ENCODE measurements around the gene SLC39A12.
"Not testable (repeated sequence)": the region's sequence is repeated elsewhere in the genome, so short reads cannot be mapped to it uniquely, and the experiment has no call there.

SLC39A12 gene

GRCh38 chr10:17951868-17952371 is at the start of gene SLC39A12:
Gene SLC39A12, plus strand, starts transcription at chr10:17951918. Its CDS starts 1,359 bp downstream, at chr10:17953277.
- DNase-seq, result no peak

- DNase-seq, result no peak
These were observed 47.2 kb upstream of the SLC39A12 start for GRCh38 chr10:17904564-17904963.

DNA sequence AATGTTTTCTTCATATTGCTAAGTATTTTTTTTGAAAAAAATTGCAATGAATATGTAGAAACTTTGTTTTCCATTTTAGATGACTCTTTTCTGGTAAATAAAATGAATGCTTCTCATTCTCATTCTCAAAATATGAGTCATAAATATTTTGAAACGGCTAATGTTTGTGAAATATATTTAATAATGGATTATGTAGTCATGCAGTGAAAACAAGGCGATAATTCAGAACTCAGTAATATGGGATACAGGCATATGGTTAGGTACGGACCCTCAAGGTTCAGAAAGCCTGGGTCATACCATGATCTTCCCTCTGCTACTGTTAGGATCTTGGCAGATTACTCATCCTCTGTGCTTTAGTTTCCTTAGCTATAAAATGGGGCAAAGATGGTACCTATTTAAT is 46.2 kb upstream of the SLC39A12 start:
- DNase-seq, result no peak

GRCh38 chr10:17906002-17906401 is 45.7 kb upstream of the SLC39A12 start:
- no peak for DNase-seq

DNA sequence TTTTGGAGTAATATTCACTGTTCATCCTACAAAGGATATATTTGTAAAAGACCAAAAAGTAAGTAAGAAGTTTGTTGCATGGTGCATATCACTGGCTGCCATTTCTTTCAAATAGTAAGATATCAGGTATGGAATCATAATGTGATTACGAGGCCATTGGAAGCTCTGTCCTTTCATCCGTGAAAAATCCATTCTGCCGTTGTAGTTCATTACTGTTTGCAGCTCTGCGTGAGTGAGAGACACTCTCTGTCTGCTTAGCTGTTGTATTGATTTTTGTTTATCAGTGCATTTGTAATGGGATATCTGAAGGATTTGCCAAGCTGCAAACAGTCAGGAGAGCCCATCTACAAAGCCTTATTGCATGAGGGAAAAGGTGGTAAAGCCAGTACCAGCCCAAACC is 44.1 kb upstream of the SLC39A12 start:
- DNase-seq, result no peak

- DNase-seq, result peak in 9 of 56 donors; percentile 1 to 24 (median 3)
These were observed 41.5 kb upstream of the SLC39A12 start for GRCh38 chr10:17910125-17910789.

DNA sequence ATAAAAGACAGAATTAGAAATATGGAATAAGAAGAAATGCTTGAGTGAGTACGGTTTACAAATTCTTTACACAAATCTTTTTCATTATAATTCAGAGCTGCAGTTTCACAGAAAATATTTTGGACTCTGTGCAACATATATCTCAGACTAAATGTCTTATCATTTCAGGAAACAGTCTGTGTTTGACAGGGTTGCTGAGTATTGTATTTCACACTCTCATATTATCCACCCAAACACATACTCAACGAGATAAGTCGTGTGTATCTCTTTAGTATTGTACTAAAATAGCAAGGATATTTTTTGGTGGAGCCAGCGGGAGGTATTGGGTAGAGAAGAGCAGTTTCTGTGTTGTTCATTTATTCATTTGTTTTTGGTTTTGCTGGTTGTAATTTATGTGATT is 39.0 kb upstream of the SLC39A12 start:
- no peak for DNase-seq

DNA sequence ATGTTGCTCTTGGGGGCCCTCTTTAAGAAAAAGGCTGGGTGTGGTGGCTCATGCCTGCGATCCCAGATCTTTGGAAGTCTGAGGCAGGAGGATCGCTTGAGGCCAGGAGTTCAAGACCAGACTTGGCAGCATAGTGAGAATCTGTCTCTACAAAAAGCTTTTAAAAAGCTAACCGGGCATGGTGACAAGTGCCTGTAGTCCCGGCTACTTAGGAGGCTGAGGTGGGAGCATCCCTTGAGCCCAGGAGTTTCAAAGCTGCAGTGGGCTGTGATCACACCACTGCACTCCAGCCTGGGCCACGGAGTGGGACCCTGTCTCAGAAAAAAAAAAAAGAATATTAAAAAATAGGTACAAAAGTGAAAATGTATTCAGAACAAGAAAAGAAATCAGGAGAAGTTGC is 38.1 kb upstream of the SLC39A12 start:
- no peak for DNase-seq

DNA sequence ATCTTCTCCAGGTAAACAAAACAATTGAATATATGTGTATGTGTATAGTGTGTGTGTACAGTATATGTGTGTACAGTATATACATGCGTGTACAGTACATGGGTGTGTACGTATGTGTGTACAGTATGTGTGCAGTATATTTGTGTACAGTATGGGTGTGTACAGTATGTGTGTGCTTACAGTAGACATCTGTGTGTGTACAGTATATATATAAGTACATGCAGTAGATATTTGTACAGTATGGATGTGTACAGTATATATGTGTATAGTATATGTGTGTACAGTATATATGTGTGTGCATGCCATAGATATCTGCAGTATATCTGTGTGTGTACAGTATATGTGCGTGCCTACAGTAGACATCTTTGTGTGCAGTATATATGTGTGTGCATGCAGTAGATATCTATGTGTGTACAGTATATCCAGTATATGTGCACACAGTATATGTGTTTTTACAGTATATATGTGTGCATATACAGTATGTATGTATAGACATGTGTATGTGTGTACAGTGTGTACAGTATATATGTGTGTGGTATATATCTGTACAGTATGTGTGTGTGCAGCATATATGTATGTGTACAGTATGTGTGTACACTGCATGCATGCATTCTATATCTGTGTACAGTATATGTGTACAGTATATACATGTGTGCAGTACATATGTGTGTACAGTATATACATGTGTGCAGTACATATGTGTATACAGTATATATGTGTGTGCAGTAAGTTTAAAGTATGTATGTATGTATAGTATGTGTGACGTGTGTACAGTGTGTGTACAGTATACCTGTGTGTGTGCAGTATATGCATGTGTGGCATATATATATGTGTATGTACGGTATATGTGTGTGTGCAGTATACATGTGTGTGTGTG is 37.3 kb upstream of the SLC39A12 start:
- DNase-seq, result no peak

GRCh38 chr10:17915181-17915580 is 36.5 kb upstream of the SLC39A12 start:
- no peak for DNase-seq

GRCh38 chr10:17918187-17918903 is 33.4 kb upstream of the SLC39A12 start:
- DNase-seq, result no peak

- DNase-seq, result no peak
These were observed 30.3 kb upstream of the SLC39A12 start for GRCh38 chr10:17921378-17921777.

DNA sequence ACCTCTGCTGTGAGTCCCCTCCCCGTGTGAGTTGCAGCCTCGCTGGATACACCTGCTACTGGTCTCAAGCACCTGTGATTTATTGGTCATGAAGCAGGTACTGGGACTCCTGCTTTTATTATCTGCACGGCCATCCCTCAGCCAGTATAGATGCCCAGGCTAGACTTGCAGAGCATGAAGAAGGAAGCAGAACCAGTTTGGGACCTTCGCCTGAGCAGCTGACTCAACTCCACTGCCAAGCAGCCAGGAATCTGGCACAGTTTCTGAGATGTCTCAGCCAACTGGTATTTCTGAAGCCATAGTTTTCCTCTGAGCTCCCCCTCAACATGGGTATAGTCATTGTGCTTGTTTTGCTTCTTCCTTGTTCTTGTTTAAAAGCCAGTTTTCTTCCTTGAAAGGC is 28.0 kb upstream of the SLC39A12 start:
- DNase-seq, result peak in 23 of 56 donors; percentile 2 to 51 (median 17)

DNA sequence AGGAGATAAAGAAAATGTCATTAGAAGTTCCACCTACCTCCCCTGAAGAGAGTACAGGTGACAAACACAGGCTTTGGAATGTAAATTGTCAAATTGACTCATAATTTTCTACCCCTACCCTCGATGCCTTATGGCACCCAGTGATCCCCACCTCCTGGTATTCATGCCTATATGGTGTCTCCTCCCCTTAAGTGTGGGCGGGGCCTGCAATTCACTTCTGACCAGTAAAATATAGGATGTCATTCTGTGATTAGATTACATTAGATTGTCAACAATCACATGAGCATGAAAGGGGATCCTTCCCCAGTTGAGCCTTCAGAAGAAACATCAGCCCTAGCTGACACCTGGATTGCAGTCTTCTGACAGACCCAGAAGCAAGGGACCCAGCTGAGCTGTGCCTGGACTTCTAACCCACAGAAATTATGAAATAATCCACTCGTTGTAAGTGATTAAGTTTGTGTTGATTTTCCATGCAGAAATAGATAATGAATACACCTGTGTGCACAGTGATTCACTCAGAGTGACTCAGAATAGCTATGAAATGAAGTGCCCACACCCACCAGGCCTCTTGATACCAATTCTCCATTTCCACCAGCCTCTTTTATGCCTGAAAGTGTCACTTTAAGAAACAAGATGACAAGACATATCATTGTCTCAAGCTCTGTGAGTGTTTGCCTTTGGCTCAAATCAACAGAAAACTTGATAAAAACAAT is 8.5 kb upstream of the SLC39A12 start:
- no peak for DNase-seq

GRCh38 chr10:17950269-17950668 is 1.4 kb upstream of the SLC39A12 start:
- not testable (repeated sequence) for DNase-seq

GRCh38 chr10:17950726-17951125 is 992 bp upstream of the SLC39A12 start:
- DNase-seq, result no peak

- DNase-seq, result not testable (repeated sequence)
These were observed 2.7 kb downstream of the SLC39A12 start for GRCh38 chr10:17954372-17954771.

DNA sequence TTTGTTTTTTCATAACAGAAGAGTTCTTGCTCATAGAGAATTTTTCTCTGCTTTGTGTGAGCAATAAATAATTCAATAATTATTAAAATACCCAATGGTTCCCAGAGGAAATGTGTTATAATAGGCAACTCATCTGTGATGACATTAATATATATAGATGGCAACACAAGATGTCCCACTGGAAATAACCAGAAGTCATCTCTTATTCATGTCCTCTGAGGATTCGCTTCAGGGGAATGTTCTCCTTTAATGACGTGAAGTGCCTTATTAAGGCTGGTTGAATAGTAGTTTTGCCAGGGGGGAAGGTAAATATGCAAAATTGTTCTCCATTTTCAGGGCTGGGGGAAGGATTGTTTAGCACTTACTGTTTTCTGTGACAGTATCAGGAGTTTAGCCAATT is 3.1 kb downstream of the SLC39A12 start:
- no peak for DNase-seq

DNA sequence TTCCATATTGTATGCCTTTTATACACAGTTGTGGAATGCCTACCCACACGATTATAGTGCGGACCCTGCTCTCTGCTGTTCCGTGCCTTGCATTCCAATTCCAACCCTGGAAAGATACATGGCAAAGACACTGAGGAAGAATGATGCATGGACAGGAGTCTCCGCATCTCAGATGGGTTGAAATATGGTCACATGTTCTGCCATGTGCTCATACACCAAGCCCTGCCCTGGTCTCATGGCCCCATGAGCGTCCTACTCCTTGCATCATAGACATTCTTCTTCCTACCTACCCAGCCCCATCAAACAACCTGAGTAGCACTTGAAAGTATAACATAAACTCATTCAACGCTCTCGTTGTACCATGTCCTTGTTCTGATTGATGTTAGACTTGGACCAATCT is 6.3 kb downstream of the SLC39A12 start:
- no peak for DNase-seq

GRCh38 chr10:17959870-17960269 is 8.2 kb downstream of the SLC39A12 start:
- DNase-seq, result no peak
